DND-41 (cell line): ENCODE results near the gene COX6A2.

Experiments used
- ATAC-seq: fragments of 200-7000 bp; cut with Tn5 transposase; 3 replicates; pipeline ENCODE4 v1.9.1; 2021; ENCODE audit warnings: low read depth; ENCODE audit not compliant: insufficient read depth
- DNase-seq: peaks from one replicate; pipeline ENCODE4 v3.0.0-alpha.2; 2020
- H2AFZ ChIP-seq: 2 replicates; pipeline ENCODE4 v1.6.0; 2012; ENCODE audit warnings: low read depth, low read length
- H3K27ac ChIP-seq: 2 replicates; pipeline ENCODE4 v1.5.1; 2012; ENCODE audit warnings: low read length, inconsistent platforms
- H3K27me3 ChIP-seq: fragments of 200-600 bp; sonication (generic); 2 replicates; pipeline ENCODE4 v1.6.0; 2012; ENCODE audit warnings: low read length, mild to moderate bottlenecking, inconsistent platforms; ENCODE audit not compliant: insufficient read depth, poor library complexity
- H3K36me3 ChIP-seq: 2 replicates; pipeline ENCODE4 v1.5.1; 2012; ENCODE audit warnings: low read length, inconsistent platforms; ENCODE audit not compliant: insufficient read depth
- H3K4me1 ChIP-seq: 2 replicates; pipeline ENCODE4 v1.5.1; 2012; ENCODE audit warnings: mild to moderate bottlenecking, low read length; ENCODE audit not compliant: insufficient read depth
- H3K4me2 ChIP-seq: 2 replicates; pipeline ENCODE4 v1.6.0; 2012; ENCODE audit warnings: mild to moderate bottlenecking, moderate library complexity, low read length, inconsistent platforms; ENCODE audit not compliant: insufficient read depth
- H3K4me3 ChIP-seq, 2 experiments: fragments of 200-600 bp in 1 of 2; shearing (Covaris generic) in 1 of 2; 2 replicates each; pipeline ENCODE4 v1.5.1; 2012 to 2016; ENCODE audit warnings: inconsistent platforms in 2 of 2, low read length in 2 of 2, mild to moderate bottlenecking in 2 of 2, low read depth in 1 of 2, moderate library complexity in 1 of 2
- H3K79me2 ChIP-seq: 2 replicates; pipeline ENCODE4 v1.6.0; 2012; ENCODE audit warnings: low read length, inconsistent platforms; ENCODE audit not compliant: insufficient read depth
- H3K9ac ChIP-seq: 2 replicates; pipeline ENCODE4 v1.6.0; 2012; ENCODE audit warnings: low read depth, mild to moderate bottlenecking, inconsistent platforms, low read length, moderate library complexity
- H3K9me3 ChIP-seq: 2 replicates; pipeline ENCODE4 v1.5.1; 2012; ENCODE audit warnings: low read length, moderate library complexity, mild to moderate bottlenecking, inconsistent platforms; ENCODE audit not compliant: insufficient read depth, severe bottlenecking
- H4K20me1 ChIP-seq: 2 replicates; pipeline ENCODE4 v1.6.0; 2012; ENCODE audit warnings: low read length; ENCODE audit not compliant: insufficient read depth
- CTCF ChIP-seq: IDR thresholded peaks from 2 replicates; pipeline ENCODE4 v1.5.1; 2012; ENCODE audit warnings: borderline replicate concordance, low read length, moderate library complexity, mild to moderate bottlenecking; ENCODE audit not compliant: poor library complexity, severe bottlenecking; ENCODE audit errors: extremely low read depth
- EZH2 ChIP-seq: IDR thresholded peaks from 3 replicates; pipeline ENCODE4 v1.6.1; 2012; ENCODE audit warnings: borderline replicate concordance, low read depth, mild to moderate bottlenecking, moderate library complexity, low read length, inconsistent platforms; ENCODE audit not compliant: severe bottlenecking

Gene COX6A2

GRCh38 chr16:31455601-31456314 is 27.6 kb upstream of the COX6A2 start:
- TF ChIP-seq EZH2, result no peak
- peak; percentile 74 for TF ChIP-seq CTCF
- peaks cover 46% of the 10 kb centered on the region for H4K20me1 ChIP-seq
- peak overlapping the region; percentile 8; the same call in 1 of the 2 replicates for H3K9ac ChIP-seq
- H3K27me3 ChIP-seq, result no peaks in the 10 kb centered on the region
- H3K4me2 ChIP-seq, result peak overlapping the region; percentile 54
- H3K27ac ChIP-seq, result no peak overlapping the region
- no peak overlapping the region for H2AFZ ChIP-seq
- ATAC-seq, result no peak
- no peaks in the 10 kb centered on the region for H3K9me3 ChIP-seq
- peaks cover 29% of the 10 kb centered on the region for H3K36me3 ChIP-seq
- peaks cover 51% of the 10 kb centered on the region for H3K79me2 ChIP-seq
- peaks cover 44% of the 10 kb centered on the region for H3K4me1 ChIP-seq
- DNase-seq, result peak; percentile 57
- H3K4me3 ChIP-seq, result 0 out of 4 replicates have a peak overlapping the region, but pooled peaks of 1 of the 2 experiments have one; percentile 25

- TF ChIP-seq EZH2 (no peak), CTCF (no peak)
- Histone ChIP-seq H4K20me1 (peaks cover 46% of the 10 kb centered on the region), H3K9me3 (no peaks in the 10 kb centered on the region), H3K9ac (no peak overlapping the region), H3K4me1 (peaks cover 36% of the 10 kb centered on the region), H3K4me2 (no peak overlapping the region), H2AFZ (no peak overlapping the region), H3K36me3 (peaks cover 29% of the 10 kb centered on the region), H3K27ac (no peak overlapping the region), H3K4me3 (no peak overlapping the region), H3K27me3 (no peaks in the 10 kb centered on the region), H3K79me2 (peaks cover 41% of the 10 kb centered on the region)
- DNase-seq (no peak), ATAC-seq (no peak)
Measured at GRCh38 chr16:31453255-31454204, 25.4 kb upstream of the COX6A2 start.

GRCh38 chr16:31452631-31453106 is 24.5 kb upstream of the COX6A2 start:
- TF ChIP-seq CTCF, result no peak
- no peak for TF ChIP-seq EZH2
- Histone ChIP-seq H3K9ac (no peak overlapping the region), H3K36me3 (peaks cover 24% of the 10 kb centered on the region), H2AFZ (no peak overlapping the region), H3K27ac (no peak overlapping the region), H3K79me2 (peaks cover 33% of the 10 kb centered on the region), H4K20me1 (peaks cover 38% of the 10 kb centered on the region), H3K4me2 (no peak overlapping the region), H3K4me3 (no peak overlapping the region), H3K4me1 (peaks cover 28% of the 10 kb centered on the region), H3K27me3 (no peaks in the 10 kb centered on the region), H3K9me3 (no peaks in the 10 kb centered on the region)
- no peak for ATAC-seq
- DNase-seq, result no peak
